HG03039 (cell line): ENCODE data around the gene LRRC41.
"Not testable (repeated sequence)": the region's sequence is repeated elsewhere in the genome, so short reads cannot be mapped to it uniquely, and the experiment has no call there.

ENCODE experiments used
- ATAC-seq: cut with Tn5 transposase; IDR thresholded peaks from one replicate; pipeline ENCODE4 v1.9.1; 2021; ENCODE audit warnings: mild to moderate bottlenecking, moderate library complexity; ENCODE audit not compliant: unreplicated experiment

LRRC41 gene

DNA sequence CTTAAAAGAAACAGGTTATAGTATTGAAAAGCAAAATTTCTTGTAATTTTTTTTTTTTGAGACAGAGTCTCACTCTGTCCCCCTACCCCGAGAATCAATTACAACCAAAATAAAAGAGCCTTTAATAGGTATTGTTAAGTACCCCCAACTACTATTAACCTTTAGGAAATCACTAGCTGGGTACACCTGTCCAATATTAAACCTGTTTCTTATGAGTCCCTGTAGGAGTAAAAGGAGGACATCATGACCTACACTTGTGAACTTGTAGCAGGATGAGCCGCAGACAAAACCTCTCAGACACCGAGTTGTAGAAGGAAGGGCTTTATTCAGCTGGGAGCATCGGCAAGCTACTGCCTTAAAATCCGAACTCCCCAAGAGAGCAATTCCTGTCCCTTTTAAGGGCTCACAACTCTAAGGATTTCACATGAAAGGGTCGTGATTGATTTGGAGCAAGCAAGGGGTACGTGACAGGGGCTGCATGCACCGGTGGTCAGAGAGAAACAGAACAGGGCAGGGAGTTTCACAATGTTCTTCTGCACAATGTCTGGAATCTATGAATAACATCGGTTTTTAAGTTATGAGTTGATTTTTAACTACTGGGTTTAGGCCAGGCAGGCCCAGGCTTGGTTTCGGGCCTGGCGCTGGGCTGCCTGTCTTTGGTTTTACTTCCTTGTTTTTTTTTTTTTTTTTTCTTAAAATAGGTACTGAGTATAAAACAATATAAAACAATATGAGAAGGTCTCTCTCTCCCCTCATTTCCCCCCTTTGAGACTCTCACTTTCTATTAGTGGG is 22.1 kb upstream of the LRRC41 start:
- not testable (repeated sequence) for ATAC-seq

DNA sequence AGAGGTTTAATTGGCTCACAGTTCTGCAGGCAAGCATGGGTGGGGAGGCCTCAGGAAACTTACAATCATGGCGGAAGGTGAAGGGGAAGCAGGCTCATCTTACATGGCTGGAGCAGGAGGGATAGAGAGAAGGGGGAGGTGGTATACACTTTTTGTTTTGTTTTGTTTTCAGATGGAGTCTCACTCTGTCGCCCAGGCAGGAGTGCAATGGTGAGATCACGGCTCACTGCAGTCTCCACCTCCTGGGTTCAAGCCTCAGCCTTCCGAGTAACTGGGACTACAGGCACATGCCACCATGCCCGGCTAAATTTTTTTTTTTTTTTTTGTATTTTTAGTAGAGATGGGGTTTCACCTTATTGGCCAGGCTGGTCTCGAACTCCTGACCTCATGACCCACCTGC is 18.8 kb upstream of the LRRC41 start:
- ATAC-seq = not testable (repeated sequence)

DNA sequence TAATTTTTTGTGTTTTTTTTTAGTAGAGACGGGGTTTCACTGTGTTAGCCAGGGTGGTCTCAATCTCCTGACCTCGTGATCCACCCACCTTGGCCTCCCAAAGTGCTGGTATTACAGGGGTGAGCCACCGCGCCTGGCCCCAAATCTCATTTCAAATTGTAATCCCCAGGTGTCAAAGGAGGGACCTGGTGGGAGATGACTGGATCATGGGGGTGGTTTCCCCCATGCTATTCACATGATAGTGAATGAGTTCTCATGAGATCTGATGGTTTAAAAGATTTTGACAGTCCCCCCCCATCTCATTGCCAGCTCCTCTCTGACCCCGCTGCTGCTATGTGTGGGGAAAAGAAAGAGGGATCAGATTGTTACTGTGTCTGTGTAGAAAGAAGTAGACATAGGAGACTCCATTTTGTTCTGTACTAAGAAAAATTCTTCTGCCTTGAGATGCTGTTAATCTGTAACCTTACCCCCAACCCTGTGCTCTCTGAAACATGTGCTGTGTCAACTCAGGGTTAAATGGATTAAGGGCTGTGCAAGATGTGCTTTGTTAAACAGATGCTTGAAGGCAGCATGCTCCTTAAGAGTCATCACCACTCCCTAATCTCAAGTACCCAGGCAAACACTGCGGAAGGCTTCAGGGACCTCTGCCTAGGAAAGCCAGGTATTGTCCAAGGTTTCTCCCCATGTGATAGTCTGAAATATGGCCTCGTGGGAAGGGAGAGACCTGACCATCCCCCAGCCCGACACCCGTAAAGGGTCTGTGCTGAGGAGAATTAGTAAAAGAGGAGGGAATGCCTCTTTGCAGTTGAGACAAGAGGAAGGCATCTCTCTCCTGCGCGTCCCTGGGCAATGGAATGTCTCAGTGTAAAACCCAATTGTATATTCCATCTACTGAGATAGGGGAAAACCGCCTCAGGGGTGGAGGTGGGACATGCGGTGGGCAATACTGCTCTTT is 16.8 kb upstream of the LRRC41 start:
- ATAC-seq = not testable (repeated sequence)

DNA sequence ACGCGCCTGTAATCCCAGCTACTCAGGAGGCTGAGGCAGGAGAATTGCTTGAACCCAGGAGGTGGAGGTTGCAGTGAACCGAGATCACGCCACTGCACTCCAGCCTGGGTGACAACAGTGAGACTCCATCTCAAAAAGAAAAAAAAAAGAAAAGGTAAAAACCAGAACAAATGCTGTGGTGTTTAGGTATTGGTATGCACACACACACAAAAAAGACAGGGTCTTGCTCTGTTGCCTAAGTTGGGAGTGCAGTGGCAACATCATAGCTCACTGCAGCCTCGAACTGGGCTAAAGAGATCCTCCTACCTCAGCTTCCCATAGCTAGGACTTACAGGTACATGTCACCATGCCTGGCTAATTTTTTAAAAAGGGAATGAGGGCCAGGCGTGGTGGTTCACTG is 15.9 kb upstream of the LRRC41 start:
- ATAC-seq = not testable (repeated sequence)

DNA sequence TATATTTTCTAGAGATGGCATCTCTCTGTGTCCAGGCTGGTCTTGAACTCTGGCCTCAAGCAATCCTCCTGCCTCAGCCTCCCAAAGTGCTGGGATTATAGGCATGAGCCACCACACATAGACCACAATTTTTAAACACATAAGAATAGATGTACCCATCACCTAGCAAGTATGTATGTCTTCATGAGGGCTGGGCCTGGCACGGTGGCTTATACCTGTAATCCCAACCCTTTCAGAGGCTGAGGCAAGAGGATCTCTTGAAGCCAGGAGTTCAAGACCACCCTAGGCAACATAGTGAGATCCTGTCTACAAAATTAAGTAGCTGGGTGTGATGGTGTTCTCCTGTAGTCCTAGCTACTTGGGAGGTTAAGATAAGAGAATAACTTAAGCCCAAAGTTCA is 13.9 kb upstream of the LRRC41 start:
- no peak for ATAC-seq

DNA sequence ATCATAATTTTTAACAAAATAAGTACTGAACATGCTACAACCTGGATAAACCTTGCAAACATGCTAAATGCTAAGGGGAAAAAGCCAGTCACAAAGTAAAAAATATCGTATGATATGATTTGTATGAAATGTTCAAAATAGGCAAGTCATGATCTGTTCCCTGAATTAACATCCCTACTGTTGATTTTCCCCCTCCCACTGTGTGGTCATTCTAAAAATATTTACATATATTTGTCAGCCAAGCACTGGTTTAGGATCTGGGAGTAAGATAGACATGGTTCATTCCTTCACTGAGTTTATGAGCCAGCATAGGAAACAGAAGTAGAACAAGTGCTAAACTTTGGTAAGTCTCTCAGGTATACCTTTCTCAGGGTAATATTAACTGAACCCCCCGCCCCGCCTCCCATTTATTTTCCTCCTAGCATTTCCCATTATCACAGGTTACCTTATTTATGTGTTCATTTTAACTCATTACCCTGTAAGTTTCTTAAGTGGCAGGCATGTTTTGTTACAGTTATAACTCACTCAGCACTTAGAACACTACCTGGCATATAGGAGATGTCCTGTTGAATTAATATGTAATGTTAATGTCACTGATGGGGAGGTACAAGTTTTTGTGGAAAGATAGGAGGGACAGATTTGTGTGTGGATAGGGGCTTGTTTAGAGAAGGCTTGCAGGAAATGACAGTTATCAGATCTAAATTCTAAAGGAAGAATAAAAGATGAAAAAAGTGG is 12.4 kb upstream of the LRRC41 start:
- no peak for ATAC-seq

DNA sequence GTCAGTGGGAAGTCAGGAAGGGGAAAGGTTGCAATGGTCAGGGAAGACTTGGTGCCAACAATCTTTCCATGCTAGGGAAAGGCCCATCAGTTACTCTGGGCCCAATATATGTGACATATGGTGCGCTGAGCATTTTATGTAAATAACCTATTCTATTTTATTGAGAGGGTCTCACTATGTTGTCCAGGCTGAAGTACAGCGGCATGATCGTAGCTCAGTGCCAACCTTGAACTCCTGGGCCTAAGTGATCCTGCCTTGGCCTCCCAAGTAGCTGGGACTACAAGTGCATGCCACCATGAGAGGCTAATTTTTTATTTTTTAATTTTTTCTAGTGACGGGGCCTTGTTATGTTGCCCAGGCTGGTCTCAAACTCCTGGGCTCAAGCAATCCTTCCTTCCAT is 6.9 kb upstream of the LRRC41 start:
- no peak for ATAC-seq

DNA sequence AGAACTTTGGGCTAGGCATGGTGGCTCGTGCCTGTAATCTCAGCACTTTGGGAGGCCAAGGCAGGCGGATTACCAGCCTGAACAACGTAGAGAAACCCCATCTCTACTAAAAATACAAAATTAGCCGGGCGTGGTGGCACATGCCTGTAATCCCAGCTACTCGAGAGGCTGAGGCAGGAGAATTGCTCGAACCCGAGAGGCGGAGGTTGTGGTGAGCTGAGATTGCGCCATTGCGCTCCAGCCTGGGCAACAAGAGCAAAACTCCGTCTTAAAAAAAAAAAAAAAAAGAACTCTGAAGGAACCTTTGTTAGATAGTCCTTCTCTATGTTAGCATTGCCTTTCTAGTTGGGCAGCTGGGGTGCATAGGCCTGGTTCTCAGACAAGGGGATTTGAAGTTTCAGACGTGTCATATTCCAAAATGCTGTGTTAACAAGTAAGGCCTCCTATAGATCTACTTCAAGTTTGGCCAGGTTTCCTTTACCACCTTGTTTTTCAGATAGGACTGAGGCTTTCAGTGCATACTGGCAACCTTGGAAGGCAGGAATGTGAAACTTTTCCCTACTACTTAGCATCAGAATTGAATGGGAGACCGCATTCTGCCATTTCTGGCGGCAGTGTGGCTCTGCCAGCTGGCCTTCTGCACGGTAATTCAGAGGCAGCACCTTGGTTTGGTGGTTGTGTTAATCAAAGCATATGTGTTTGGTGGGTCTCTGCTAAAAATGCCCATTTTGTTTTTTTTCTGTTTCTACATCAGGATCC is 6.2 kb upstream of the LRRC41 start:
- no peak for ATAC-seq

DNA sequence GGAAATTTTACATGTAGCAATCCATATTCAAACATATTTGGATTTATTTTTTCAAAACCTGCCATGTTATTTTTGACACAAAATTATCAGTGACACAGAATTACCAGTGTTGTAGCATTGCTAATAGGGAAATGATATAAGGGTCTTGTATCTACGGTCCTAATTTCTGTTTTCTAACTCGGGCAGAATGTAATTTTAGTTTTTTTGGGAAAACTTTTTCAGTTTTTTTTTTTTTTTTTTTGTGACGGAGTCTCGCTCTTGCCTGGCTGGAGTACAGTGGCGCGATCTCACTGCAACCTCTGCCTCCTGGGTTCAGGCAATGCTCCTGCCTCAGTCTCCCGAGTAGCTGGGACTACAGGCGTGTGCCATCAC is 2.7 kb upstream of the LRRC41 start:
- ATAC-seq = no peak

DNA sequence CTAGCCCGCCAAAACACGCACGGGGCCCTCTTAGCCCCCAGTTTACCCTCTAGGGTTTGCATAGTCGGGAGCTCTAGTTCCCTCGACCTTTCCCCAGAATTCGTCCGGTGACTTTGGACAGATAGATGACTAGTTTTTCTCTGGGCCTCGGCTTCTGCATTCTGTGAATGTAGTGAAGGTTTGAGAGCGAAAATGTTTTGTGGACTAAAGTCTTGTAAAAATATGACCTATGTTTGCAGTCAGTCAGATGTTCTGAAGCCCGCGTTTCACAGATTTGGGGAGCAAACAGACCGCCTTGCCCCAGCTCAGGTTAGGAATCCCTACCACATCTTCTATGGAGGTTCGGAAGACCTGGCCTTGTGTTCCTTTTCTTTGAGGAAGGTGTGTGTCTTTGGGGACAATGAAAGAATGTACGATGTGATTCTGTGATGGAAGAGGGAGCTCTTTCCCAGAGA is 483 bp upstream of the LRRC41 start:
- no peak for ATAC-seq

DNA sequence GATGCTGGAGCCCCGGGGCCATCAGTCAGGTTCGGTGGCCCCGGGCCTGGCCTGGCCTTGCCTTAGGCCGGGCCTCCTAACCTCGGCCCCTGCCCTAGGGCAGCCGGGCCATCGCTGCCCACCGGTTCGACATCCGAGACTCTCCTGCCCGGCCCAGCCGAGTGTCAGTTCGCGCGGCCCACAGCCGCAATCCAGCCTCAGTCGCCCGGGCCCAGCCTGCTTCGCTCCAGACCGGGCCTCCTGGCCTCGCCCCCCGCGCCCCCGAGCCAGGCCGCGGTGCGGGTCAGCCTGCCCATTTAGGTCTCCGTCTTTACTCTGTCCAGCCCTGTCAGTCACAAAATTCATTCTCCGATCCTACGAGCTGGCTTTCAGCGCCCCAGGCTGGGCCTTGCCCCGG is 777 bp downstream of the LRRC41 start:
- ATAC-seq = peak; percentile 14

DNA sequence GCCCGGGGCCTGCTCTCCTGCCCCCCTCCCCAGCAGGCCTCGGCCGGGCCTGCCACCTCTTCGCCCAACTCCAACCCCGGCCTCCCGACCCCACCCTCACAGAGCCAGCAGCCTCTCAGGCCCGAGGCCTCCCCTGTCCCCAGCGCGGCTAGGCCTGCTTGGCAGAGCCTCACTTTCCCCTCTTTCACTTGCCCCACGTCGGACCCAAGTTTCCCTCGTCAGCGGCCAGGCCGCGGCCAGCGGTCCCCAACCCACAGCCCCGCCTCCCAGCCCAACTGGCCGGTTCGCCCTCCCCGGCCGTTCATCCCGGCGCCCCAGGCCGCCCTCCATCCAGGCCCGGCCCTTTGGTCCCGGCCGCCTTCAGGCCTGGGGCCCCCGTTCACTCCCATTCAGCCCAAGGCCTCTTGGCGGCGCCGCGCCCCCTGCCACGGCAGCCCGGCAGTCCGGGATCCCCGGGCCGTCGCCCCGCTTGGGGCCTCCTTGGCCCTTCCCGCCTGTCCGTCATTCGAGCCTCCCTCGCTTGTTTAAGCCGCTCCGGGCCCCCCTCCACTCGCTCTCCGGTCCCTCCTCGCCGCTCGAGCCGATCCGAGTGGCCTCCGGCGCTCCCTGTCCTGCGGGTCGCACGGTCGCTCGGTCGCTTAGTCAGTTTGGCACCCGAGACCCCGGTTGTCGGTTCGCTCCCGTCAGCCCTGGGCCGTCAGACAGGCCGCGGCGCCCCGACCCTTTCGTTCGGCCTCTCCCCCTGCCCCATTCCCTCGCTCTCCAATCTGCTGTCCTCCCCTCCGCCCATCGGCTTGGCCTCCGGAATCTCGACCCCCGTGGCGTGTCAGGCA is 1.4 kb downstream of the LRRC41 start:
- no peak for ATAC-seq

DNA sequence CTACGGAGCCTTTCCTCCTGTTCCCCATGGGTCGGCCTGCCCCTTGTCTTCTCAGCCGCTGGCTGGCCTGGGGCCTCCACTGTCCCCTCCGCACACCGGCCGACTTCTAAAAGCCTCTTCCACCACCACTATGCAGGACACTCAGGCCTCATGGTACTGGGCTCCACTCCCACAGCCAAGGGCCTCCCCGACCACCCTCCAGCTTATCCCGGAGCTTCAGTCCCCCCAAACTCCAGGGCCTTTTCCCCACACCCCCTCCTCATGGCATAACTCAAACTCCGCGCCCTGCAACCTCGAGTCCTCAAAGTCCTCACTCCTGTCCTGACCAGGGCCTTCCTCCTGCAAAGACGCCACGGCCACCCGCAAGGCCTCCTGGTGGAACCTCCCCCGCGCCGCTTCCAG is 2.0 kb downstream of the LRRC41 start:
- ATAC-seq = no peak

DNA sequence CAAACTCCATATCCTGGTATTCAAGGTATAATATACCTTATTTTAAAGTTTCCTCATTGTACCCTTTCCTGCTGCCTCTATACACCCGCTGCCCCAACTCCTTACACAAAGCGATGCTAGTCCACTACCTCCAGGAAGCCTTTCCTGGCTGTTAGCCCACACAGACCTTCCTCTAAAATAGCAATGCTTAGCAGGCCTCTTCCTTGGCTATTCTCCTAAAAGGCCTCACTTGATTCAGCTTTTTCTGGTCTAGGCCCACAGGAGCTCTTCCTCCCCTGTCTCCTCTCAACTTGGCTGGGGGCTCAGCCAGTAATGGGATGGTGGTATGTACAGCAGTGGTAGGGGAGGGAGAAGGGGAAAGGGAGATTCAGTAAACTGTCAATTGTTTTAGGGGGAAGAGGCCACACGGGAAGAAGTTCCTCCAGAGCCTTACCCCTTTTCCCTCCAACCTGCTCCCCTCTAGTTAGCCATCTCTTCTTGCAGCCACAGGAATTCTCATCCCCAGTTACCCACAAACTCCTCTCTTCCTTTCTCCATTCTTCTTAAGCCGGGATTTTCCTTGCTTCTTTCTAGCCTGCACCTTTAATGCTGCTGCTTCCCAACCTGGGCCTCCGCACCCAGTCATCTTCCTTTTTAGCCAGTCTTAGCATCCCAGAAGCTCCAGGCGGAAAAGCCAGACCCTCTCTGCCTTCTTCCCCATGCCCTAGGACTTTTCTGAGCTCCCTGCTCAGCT is 2.6 kb downstream of the LRRC41 start:
- ATAC-seq = no peak

DNA sequence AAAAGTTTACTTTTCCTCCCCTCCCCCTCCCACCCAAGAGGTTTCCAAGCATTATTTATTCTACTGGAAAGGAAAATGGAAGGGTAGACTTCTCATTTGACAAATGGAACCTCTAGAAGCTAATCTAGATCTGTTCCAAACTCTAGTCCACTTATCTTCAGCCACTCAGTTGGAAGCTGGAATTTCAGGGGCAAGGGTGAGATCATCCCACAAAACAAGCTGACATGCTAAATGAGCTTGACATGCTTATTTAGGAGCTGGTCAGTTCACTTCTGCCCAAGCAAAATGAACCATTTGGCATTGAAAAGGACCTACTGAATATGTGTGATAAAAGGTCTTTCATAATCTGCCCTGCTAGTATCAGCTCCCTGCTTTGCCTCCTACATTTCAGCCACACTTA is 5.0 kb downstream of the LRRC41 start:
- no peak for ATAC-seq

DNA sequence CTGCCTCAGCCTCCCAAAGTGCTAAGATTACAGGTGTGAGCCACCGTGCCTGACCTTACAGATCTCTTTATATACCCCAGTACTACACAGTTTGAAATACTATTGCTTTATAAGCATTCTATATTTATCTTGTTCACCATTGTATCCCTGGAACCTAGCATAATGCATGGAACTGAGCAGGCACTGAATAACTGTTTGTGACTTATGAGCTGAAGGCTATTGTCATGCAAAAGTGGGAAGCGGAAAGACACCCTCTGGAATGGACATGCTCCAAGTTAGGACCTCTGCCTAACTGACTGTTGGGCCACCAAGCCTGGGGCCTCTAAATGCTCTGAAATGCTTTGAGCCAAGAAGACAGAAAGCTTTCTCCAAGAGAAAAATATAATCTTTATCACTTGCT is 8.1 kb downstream of the LRRC41 start:
- no peak for ATAC-seq

DNA sequence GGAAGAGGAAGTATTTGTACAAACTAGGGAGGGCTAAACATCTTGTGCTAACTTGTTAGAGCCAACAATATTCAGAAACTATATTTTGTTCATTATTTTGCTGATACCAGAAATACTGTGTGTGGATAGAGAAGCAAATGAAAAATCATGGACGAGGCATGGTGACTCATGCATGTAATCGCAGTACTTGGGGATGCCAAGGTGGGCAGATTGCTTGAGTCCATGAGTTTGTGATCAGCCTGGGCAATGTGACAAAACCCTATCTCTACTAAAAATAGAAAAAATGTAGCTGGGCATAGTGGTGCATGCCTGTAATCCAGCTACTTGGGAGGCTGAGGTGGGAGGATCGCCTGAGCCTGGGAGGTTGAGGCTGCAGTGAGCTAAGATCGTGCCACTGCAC is 13.4 kb downstream of the LRRC41 start:
- ATAC-seq = no peak

DNA sequence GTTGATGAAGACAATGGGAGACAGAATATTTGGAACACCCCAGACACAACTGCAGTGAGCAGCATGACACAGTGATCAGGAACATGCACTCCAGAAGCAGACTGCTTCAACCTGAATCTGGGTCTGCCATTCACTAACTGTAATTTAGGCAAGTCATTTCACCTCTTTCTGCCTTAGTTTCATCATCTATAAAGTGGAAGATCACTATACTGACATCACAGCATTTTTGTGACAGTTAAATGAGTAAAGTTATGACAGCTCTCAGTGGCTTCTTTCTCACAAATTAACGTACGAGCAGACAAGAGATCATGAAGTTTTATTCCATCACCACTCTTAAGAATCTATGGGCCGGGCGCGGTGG is 14.3 kb downstream of the LRRC41 start:
- no peak for ATAC-seq

DNA sequence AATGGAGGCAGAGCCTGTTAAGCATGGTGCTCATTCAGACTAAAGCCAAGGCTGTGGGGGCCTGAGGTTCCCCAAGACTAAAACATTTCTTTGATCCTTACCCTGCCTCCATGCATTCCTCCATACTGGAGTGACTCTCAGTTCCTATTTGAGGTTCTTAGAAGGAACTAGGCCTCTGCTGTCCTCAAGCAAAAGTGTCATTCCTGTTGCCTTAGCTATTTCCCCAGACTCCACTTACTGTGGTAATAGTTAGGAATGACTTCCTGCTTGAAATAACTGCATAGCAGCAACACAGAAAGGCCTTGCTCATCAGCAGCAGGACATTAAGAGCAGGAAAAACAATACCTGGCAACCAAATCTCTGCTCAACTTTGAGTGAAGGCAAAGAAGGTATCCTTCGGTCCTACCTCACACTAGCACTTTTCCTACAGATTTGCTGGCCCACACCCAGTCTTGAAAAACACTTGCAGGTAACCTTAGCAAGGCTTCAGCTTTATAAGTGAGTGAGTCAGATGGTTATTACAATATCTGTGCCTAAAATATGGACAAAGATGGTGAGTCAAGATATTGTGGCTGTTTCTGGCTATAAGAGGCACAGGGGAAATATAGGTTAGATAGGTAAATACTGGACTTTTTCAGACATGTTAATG is 14.8 kb downstream of the LRRC41 start:
- ATAC-seq = no peak
